Naive thymus-derived CD8-positive, alpha-beta T cell (primary cell): ENCODE data around the gene ESRP2. TPM values are rescaled to one million over a fixed set of nuclear protein-coding genes. Genes with fewer than 3 reads are reported as not detected.

ENCODE experiments used
- ATAC-seq, 2 donors: fragments of 150-1000 bp; cut with Tn5 transposase in 1 of 2; sonication (Bioruptor Pico), chemical (Tn5 transposase) in 1 of 2; 1 replicate in 1 of 2; 2 replicates in 1 of 2; pipeline ENCODE4 v1.10.0; 2021; ENCODE audit warnings: mild to moderate bottlenecking in 2 of 2, moderate library complexity in 2 of 2
- POLR2A ChIA-PET: fragments of 350-600 bp; sonication (Branson Sonifier 250); formaldehyde crosslinking; loops from one replicate; lab custom pipeline; 2021; ENCODE audit warnings: antibody characterized with exemption; lab: Charles Lee
- DNase-seq, 10 donors: peaks; one replicate each; pipeline versions ENCODE4 v3.0.0 to v3.0.0-alpha.2; 2020 to 2022
- H3K27ac Mint-ChIP-seq, 10 donors: one replicate each; pipeline ENCODE4 v1.8.0; 2020 to 2022; ENCODE audit warnings: mild to moderate bottlenecking in 10 of 10, mixed read lengths in 10 of 10, moderate library complexity in 4 of 10, inconsistent platforms in 1 of 10
- H3K27me3 Mint-ChIP-seq, 5 donors: one replicate each; pipeline ENCODE4 v1.8.0; 2021 to 2022; ENCODE audit warnings: mixed read lengths in 5 of 5
- H3K36me3 Mint-ChIP-seq, 3 donors: one replicate each; pipeline ENCODE4 v1.8.0; 2020 to 2022; ENCODE audit warnings: mixed read lengths in 3 of 3, mild to moderate bottlenecking in 2 of 3, inconsistent platforms in 1 of 3
- H3K4me1 Mint-ChIP-seq, 4 donors: one replicate each; pipeline ENCODE4 v1.8.0; 2021 to 2022; ENCODE audit warnings: mixed read lengths in 4 of 4
- H3K4me3 Mint-ChIP-seq, 10 donors: one replicate each; pipeline ENCODE4 v1.8.0; 2020 to 2022; ENCODE audit warnings: mild to moderate bottlenecking in 10 of 10, mixed read lengths in 10 of 10, moderate library complexity in 6 of 10, inconsistent platforms in 1 of 10
- H3K9me3 Mint-ChIP-seq, 9 donors: one replicate each; pipeline ENCODE4 v1.8.0; 2020 to 2022; ENCODE audit warnings: mixed read lengths in 9 of 9, mild to moderate bottlenecking in 3 of 9, inconsistent platforms in 1 of 9, moderate library complexity in 1 of 9
- polyA plus RNA-seq, 3 donors: library from polyadenylated mRNA; unstranded; fragments of 300-500 nt; fragmentation: Illumina TruSeq; gene quantifications; one replicate each; pipeline ENCODE4 v1.2.3, GENCODE V29; 2021
- total RNA-seq, 8 experiments: library from RNA in 2 of 8; stranded (reverse) in 2 of 8; gene quantifications; one replicate each; pipeline ENCODE4 v1.2.3 and lab custom pipeline; 2021 to 2026

ESRP2 gene
- total and polyA plus RNA-seq, 5 experiments from 2014 or later = 0.22 to 0.64 (median 0.36) TPM; not detected in 2

- peaks cover 0 to 52% (median 20%) of the 10 kb centered on the region in 3 donors for H3K36me3 Mint-ChIP-seq
- POLR2A ChIA-PET = interaction anchor here (0.9 to 40.3 kb wide), 5 partner anchors 8 to 189 kb away, joined by 3 to 1294 read pairs (median 10); partner anchors contain the start of genes NFATC3, PRMT7, SLC7A6 and SLC7A6OS
- peaks cover 27 to 80% (median 72%) of the 10 kb centered on the region in 4 donors for H3K4me1 Mint-ChIP-seq
- DNase-seq (no peak), ATAC-seq (no peak)
- peaks cover 0 to 1% (median 0%) of the 10 kb centered on the region in 5 donors for H3K27me3 Mint-ChIP-seq
- H3K9me3 Mint-ChIP-seq = no peaks in the 10 kb centered on the region
- H3K4me3 Mint-ChIP-seq = peak overlapping the region in 9 of 10 donors; percentile 54 to 93 (median 80)
- peak overlapping the region; percentile 89 to 100 (median 98) for H3K27ac Mint-ChIP-seq
Measured at GRCh38 chr16:68274441-68274840, 38.5 kb upstream of the ESRP2 start.

- H3K36me3 Mint-ChIP-seq = peaks cover 0 to 52% (median 20%) of the 10 kb centered on the region in 3 donors
Measured at GRCh38 chr16:68273896-68274295, 38.0 kb upstream of the ESRP2 start.

DNA sequence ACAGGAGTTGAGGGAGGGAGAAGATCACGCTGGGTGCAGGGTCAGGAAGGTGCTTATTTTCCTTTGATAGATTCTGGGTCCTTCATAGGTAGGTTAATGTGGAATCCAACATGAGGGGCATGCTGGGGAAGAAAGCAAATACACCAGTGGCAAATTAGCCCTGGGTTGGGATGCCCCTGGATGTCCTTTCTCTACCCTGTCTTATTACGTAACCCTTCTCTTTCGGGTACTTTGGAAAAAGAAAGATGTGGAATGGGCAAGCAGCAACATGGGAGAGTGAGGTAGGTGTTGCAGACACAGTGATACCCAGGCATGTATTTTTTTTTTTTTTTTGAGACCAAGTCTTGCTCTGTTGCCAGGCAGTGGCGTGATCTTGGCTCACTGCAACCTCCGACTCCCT lies 37.5 kb upstream of the ESRP2 start:
- peaks cover 0 to 1% (median 0%) of the 10 kb centered on the region in 5 donors for H3K27me3 Mint-ChIP-seq
- H3K36me3 Mint-ChIP-seq = peaks cover 0 to 52% (median 20%) of the 10 kb centered on the region in 3 donors
- DNase-seq = no peak
- POLR2A ChIA-PET = interaction anchor here (0.6 to 40.3 kb wide), 6 partner anchors 11 to 1246 kb away, joined by 3 to 1294 read pairs (median 4); partner anchors contain the start of genes PRMT7, SLC7A6 and SLC7A6OS
- peak overlapping the region; percentile 68 to 93 (median 80) for H3K4me3 Mint-ChIP-seq
- H3K4me1 Mint-ChIP-seq = peaks cover 32 to 82% (median 78%) of the 10 kb centered on the region in 4 donors
- no peak for ATAC-seq
- peak overlapping the region; percentile 89 to 100 (median 98) for H3K27ac Mint-ChIP-seq
- H3K9me3 Mint-ChIP-seq = no peaks in the 10 kb centered on the region

More at GRCh38 chr16:68273896-68274295, 38.0 kb upstream of the ESRP2 start:
- H3K9me3 Mint-ChIP-seq = no peaks in the 10 kb centered on the region
- H3K4me1 Mint-ChIP-seq = peaks cover 32 to 82% (median 76%) of the 10 kb centered on the region in 4 donors
- peaks cover 0 to 1% (median 0%) of the 10 kb centered on the region in 5 donors for H3K27me3 Mint-ChIP-seq
- ATAC-seq = no peak
- POLR2A ChIA-PET = interaction anchor here (0.9 to 40.3 kb wide), 6 partner anchors 11 to 1246 kb away, joined by 3 to 1294 read pairs (median 4); partner anchors contain the start of genes NFATC3, PRMT7, SLC7A6 and SLC7A6OS
- peak overlapping the region in 9 of 10 donors; percentile 54 to 93 (median 80) for H3K4me3 Mint-ChIP-seq
- no peak for DNase-seq
- peak overlapping the region; percentile 89 to 100 (median 98) for H3K27ac Mint-ChIP-seq

DNA sequence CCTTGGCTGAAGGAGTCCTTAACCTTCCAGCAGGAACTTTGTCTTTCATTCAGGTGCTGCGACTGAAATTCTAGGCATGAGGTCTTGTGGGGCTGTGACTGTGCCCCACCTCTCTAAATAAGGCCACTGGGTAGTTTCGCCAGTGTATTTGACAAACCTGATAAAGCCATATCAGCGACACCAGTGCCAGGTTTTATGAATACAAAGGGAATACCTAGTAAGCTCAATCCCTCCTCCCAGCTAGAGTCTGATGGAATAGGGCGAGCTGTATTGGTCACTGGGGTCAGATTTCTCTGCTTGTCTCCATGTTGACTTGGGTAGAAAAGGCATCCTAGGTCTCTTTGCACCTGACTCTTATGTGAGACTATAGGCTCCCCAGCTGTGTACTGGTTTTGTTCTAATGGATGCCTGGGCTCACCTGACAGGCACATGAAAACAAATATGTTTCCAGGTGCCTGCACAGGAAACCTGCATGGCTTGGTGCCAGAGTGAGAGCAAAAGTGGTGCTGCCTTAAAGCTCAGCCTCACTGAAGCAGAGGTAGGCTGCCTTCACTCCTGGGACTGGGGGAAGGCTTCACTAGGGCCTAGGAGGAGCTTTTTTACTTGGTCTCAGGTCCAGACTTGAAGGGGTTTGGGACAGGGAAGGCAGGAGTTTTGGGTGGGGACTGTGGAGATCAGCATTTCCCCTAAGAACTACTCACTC lies 36.7 kb upstream of the ESRP2 start:
- ATAC-seq = peak; percentile 39 to 56
- POLR2A ChIA-PET = interaction anchor here (0.6 to 40.3 kb wide), 5 partner anchors 10 to 1245 kb away, joined by 3 to 1294 read pairs (median 4); partner anchors contain the start of genes PRMT7, SLC7A6 and SLC7A6OS
- H3K36me3 Mint-ChIP-seq = peaks cover 0 to 60% (median 20%) of the 10 kb centered on the region in 3 donors
- DNase-seq = peak; percentile 60 to 87 (median 74)
- no peaks in the 10 kb centered on the region for H3K9me3 Mint-ChIP-seq
- H3K4me3 Mint-ChIP-seq = peak overlapping the region; percentile 68 to 93 (median 80)
- H3K4me1 Mint-ChIP-seq = peaks cover 38 to 88% (median 84%) of the 10 kb centered on the region in 4 donors
- H3K27ac Mint-ChIP-seq = peak overlapping the region; percentile 89 to 100 (median 98)
- peaks cover 0 to 1% (median 0%) of the 10 kb centered on the region in 5 donors for H3K27me3 Mint-ChIP-seq

- Mint-ChIP-seq H3K9me3 (no peaks in the 10 kb centered on the region), H3K27me3 (peaks cover 0 to 1% (median 0%) of the 10 kb centered on the region in 5 donors), H3K4me3 (peak overlapping the region in 9 of 10 donors; percentile 15 to 79 (median 52)), H3K36me3 (peaks cover 0 to 59% (median 18%) of the 10 kb centered on the region in 3 donors), H3K27ac (peak overlapping the region; percentile 89 to 100 (median 99)), H3K4me1 (peaks cover 38 to 92% (median 91%) of the 10 kb centered on the region in 4 donors)
- no peak for DNase-seq
- POLR2A ChIA-PET = interaction anchor here (0.6 to 40.3 kb wide), 4 partner anchors 10 to 300 kb away, joined by 3 to 1294 read pairs (median 7); partner anchors contain the start of genes PRMT7 and SLC7A6OS
- peak in 1 of 2 donors; percentile 47 for ATAC-seq
Measured at GRCh38 chr16:68270353-68270752, 34.4 kb upstream of the ESRP2 start.

DNA sequence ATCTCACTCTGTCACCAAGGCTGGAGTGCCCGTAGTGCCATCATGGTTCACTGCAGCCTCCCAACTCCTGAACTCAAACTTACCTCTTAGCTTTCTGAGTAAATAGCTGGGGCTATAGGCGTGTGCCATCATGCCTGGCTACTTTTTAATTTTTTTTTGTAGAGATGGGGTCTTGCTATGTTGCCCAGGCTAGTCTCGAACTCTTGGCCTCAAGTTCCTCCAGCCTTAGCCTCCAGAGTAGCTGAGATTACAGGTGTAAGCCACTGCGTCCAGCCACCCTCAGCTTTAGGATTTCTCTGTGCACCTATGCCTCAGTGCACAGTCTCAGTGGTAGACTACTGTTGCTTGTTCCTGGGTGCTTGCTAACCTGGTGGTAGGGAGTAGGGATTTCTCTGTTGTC lies 33.9 kb upstream of the ESRP2 start:
- Mint-ChIP-seq H3K4me3 (peak overlapping the region in 9 of 10 donors; percentile 33 to 82 (median 66)), H3K27ac (peak overlapping the region; percentile 89 to 100 (median 99)), H3K27me3 (peaks cover 0 to 1% (median 0%) of the 10 kb centered on the region in 5 donors), H3K36me3 (peaks cover 0 to 59% (median 18%) of the 10 kb centered on the region in 3 donors), H3K4me1 (peaks cover 40 to 93% (median 90%) of the 10 kb centered on the region in 4 donors), H3K9me3 (no peaks in the 10 kb centered on the region)
- ATAC-seq = peak in 1 of 2 donors; percentile 0
- POLR2A ChIA-PET = interaction anchor here (1.1 to 40.3 kb wide), 2 partner anchors 10 to 26 kb away, joined by 4 to 1294 read pairs; partner anchors contain the start of genes PRMT7 and SLC7A6OS
- DNase-seq = no peak

- no peak for ATAC-seq
- peak overlapping the region; percentile 89 to 99 (median 94) for H3K27ac Mint-ChIP-seq
- POLR2A ChIA-PET = interaction anchor here (0.6 to 40.3 kb wide), 3 partner anchors 8 to 920 kb away, joined by 3 to 1294 read pairs (median 10); partner anchors contain the start of genes PRMT7 and SLC7A6OS
- H3K4me3 Mint-ChIP-seq = peak overlapping the region; percentile 38 to 98 (median 73)
- H3K4me1 Mint-ChIP-seq = peaks cover 42 to 86% (median 84%) of the 10 kb centered on the region in 4 donors
- peaks cover 0 to 1% (median 0%) of the 10 kb centered on the region in 5 donors for H3K27me3 Mint-ChIP-seq
- H3K36me3 Mint-ChIP-seq = peaks cover 0 to 43% (median 9%) of the 10 kb centered on the region in 3 donors
- no peak for DNase-seq
- H3K9me3 Mint-ChIP-seq = no peaks in the 10 kb centered on the region
Measured at GRCh38 chr16:68267612-68268405, 31.9 kb upstream of the ESRP2 start.

- DNase-seq (peak in 7 of 10 donors; percentile 35 to 64 (median 47)), ATAC-seq (peak; percentile 12 to 21)
- H3K27me3 Mint-ChIP-seq = no peaks in the 10 kb centered on the region
- peak overlapping the region; percentile 89 to 99 (median 98) for H3K27ac Mint-ChIP-seq
- peaks cover 36 to 71% (median 66%) of the 10 kb centered on the region in 4 donors for H3K4me1 Mint-ChIP-seq
- H3K36me3 Mint-ChIP-seq = peaks cover 0 to 31% (median 3%) of the 10 kb centered on the region in 3 donors
- POLR2A ChIA-PET = interaction anchor here (0.6 to 40.3 kb wide), 7 partner anchors 9 to 272 kb away, joined by 3 to 1294 read pairs (median 8); partner anchors contain the start of genes PRMT7 and SLC7A6OS
- no peaks in the 10 kb centered on the region for H3K9me3 Mint-ChIP-seq
- H3K4me3 Mint-ChIP-seq = peak overlapping the region; percentile 92 to 98 (median 96)
Measured at GRCh38 chr16:68265078-68265920, 29.4 kb upstream of the ESRP2 start.

DNA sequence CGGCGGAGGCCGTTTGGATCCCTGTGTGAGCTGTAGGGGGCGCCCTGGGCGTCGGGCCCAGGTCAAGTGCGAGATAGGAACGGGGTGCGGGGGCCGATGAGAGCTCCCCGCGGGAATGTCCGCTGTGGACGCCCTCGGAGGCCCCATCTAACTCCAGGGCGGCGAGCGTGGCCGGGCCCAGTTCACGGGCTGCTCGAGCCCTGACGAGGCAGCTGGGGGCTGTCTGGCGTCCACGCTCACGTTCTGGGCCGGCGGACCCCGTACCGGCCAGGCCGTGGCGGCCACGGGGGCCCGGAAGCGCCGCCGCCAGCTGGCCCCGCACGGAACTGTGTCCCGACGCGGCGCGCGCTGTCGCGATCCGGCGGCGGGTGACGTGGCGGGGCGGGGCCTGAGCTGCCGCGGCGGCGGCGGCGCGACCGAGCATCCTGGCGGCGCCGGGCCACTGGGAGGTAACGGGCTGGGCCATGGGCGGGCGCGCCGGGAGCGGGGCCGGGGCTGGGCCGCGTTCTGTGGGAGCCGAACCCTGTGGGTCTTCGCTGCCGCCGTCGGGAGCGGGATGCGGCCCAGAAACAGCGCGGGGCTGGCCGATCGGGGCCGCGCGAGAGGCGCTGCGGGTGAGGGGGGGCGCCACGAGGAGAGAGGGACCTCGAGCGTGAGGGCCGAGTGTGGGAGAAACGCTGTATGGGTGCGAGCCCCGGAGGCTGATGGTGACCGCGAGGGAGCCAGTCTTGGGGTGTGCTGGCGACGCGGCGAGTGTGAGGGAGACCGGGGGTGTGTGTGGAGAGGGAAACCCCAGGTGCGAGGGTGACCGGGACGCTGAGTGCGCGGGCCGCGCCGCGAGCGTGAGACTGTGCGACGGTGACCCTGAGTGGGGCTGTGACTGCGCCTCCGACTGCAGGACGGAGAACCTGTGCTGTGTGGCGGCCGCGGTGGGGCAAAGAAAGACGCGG lies 28.5 kb upstream of the ESRP2 start, which contains the start of gene SLC7A6:
TSS of gene SLC7A6 (plus strand) at position 399 of the 950 bp plus-strand sequence. CDS start 10,201 bp downstream, outside the sequence.
- Mint-ChIP-seq H3K27me3 (no peaks in the 10 kb centered on the region), H3K4me1 (peaks cover 35 to 62% (median 57%) of the 10 kb centered on the region in 4 donors), H3K36me3 (peaks cover 0 to 25% (median 3%) of the 10 kb centered on the region in 3 donors), H3K27ac (peak within 1 kb of the TSS; percentile 89 to 99 (median 98)), H3K9me3 (no peaks in the 10 kb centered on the region), H3K4me3 (peak within 1 kb of the TSS; percentile 93 to 98 (median 96))
- DNase-seq (peak; percentile 69 to 85 (median 82)), ATAC-seq (peak; percentile 61 to 75)
- POLR2A ChIA-PET = interaction anchor here (0.6 to 40.3 kb wide), 13 partner anchors 10 to 180 kb away, joined by 3 to 1294 read pairs (median 6); partner anchors contain the start of genes NFATC3, PLA2G15, PRMT7 and SLC7A6OS
